ENCODE measurements around the gene CHPT1.
"Not testable (repeated sequence)": the region's sequence is repeated elsewhere in the genome, so short reads cannot be mapped to it uniquely, and the experiment has no call there.

Gene CHPT1

GRCh38 chr12:101671157-101671791, 26.2 kb upstream of the CHPT1 start:
- H3K4me3 ChIP-seq (ENCODE audit: low read depth, low read length), result no peak overlapping the region

GRCh38 chr12:101671833-101672232, 25.6 kb upstream of the CHPT1 start:
- TF ChIP-seq CTCF (IDR thresholded peaks at IDR 0.05; ENCODE audit: low read depth, low read length), result no peak
- no peak overlapping the region for H3K4me3 ChIP-seq (ENCODE audit: low read depth, low read length)

More at GRCh38 chr12:101671157-101671791, 26.2 kb upstream of the CHPT1 start:
- TF ChIP-seq CTCF (IDR thresholded peaks at IDR 0.05; ENCODE audit: low read depth, low read length), result no peak

- TF ChIP-seq CTCF (IDR thresholded peaks at IDR 0.05; ENCODE audit: low read depth, low read length), result no peak
- no peak overlapping the region for H3K4me3 ChIP-seq (ENCODE audit: low read depth, low read length)
These were observed 21.9 kb upstream of the CHPT1 start for GRCh38 chr12:101675555-101675954.

- H3K4me3 ChIP-seq (ENCODE audit: low read depth, low read length), result not testable (repeated sequence)
These were observed 20.9 kb upstream of the CHPT1 start for GRCh38 chr12:101676497-101676896.

- TF ChIP-seq CTCF (IDR thresholded peaks at IDR 0.05; ENCODE audit: low read depth, low read length), result no peak
These were observed 19.4 kb upstream of the CHPT1 start for GRCh38 chr12:101678081-101678480.

GRCh38 chr12:101680240-101680639, 17.2 kb upstream of the CHPT1 start:
- no peak for TF ChIP-seq CTCF (IDR thresholded peaks at IDR 0.05; ENCODE audit: low read depth, low read length)
- no peak overlapping the region for H3K4me3 ChIP-seq (ENCODE audit: low read depth, low read length)

More at GRCh38 chr12:101678081-101678480, 19.4 kb upstream of the CHPT1 start:
- no peak overlapping the region for H3K4me3 ChIP-seq (ENCODE audit: low read depth, low read length)

GRCh38 chr12:101680647-101681046, 16.8 kb upstream of the CHPT1 start:
- TF ChIP-seq CTCF (IDR thresholded peaks at IDR 0.05; ENCODE audit: low read depth, low read length), result no peak
- no peak overlapping the region for H3K4me3 ChIP-seq (ENCODE audit: low read depth, low read length)

GRCh38 chr12:101681627-101682026, 15.8 kb upstream of the CHPT1 start:
- H3K4me3 ChIP-seq (ENCODE audit: low read depth, low read length), result not testable (repeated sequence)

All from WI38 (cell line).